GM21528 (cell line): ENCODE results near the gene RTN3.
A peak's percentile ranks its signal among the peaks of the same experiment; 100 is the strongest.
"Not testable (repeated sequence)": the region's sequence is repeated elsewhere in the genome, so short reads cannot be mapped to it uniquely, and the experiment has no call there.

Source experiments
- ATAC-seq: cut with Tn5 transposase; IDR thresholded peaks from one replicate; pipeline ENCODE4 v1.9.1; 2021; ENCODE audit warnings: mild to moderate bottlenecking, moderate library complexity; ENCODE audit not compliant: unreplicated experiment, low FRiP score

RTN3 gene

GRCh38 chr11:63766531-63767235 lies 85.4 kb downstream of the RTN3 start:
- ATAC-seq, result no peak

- ATAC-seq, result no peak
These were observed 85.9 kb downstream of the RTN3 start for GRCh38 chr11:63767267-63767564.

GRCh38 chr11:63767565-63768236 lies 86.4 kb downstream of the RTN3 start:
- no peak for ATAC-seq

- peak; percentile 50 for ATAC-seq
These were observed 87.1 kb downstream of the RTN3 start, which contains the start of gene ZFTA for GRCh38 chr11:63768237-63769041. Gene ZFTA (minus strand): TSS chr11:63768775. CDS start chr11:63768622, 153 bp downstream.

- ATAC-seq, result no peak
These were observed 87.9 kb downstream of the RTN3 start for GRCh38 chr11:63769042-63769713.

GRCh38 chr11:63769714-63770455 lies 88.6 kb downstream of the RTN3 start:
- no peak for ATAC-seq

GRCh38 chr11:63770763-63771162 lies 89.5 kb downstream of the RTN3 start:
- no peak for ATAC-seq

GRCh38 chr11:63771741-63772318 lies 90.5 kb downstream of the RTN3 start:
- not testable (repeated sequence) for ATAC-seq

GRCh38 chr11:63775191-63775590 lies 93.9 kb downstream of the RTN3 start:
- no peak for ATAC-seq

GRCh38 chr11:63779039-63779438 lies 97.7 kb downstream of the RTN3 start:
- no peak for ATAC-seq

GRCh38 chr11:63782749-63783148 lies 101.4 kb downstream of the RTN3 start:
- no peak for ATAC-seq

- no peak for ATAC-seq
These were observed 102.8 kb downstream of the RTN3 start for GRCh38 chr11:63783925-63784592.

- ATAC-seq, result no peak
These were observed 104.5 kb downstream of the RTN3 start for GRCh38 chr11:63785823-63786222.

- no peak for ATAC-seq
These were observed 110.3 kb downstream of the RTN3 start for GRCh38 chr11:63791495-63792167.

GRCh38 chr11:63793161-63793560 lies 111.9 kb downstream of the RTN3 start:
- ATAC-seq, result no peak

- ATAC-seq, result no peak
These were observed 113.8 kb downstream of the RTN3 start for GRCh38 chr11:63795066-63795465.

GRCh38 chr11:63800921-63801320 lies 119.6 kb downstream of the RTN3 start:
- ATAC-seq, result no peak

- ATAC-seq, result no peak
These were observed 121.5 kb downstream of the RTN3 start for GRCh38 chr11:63802637-63803414.
